Measurements from ENCODE around the gene MRGPRD. TPM values are rescaled to one million over a fixed set of nuclear protein-coding genes. Genes with fewer than 3 reads are reported as not detected.

MRGPRD gene
- total and polyA plus RNA-seq, 4 donors, result not detected

DNA sequence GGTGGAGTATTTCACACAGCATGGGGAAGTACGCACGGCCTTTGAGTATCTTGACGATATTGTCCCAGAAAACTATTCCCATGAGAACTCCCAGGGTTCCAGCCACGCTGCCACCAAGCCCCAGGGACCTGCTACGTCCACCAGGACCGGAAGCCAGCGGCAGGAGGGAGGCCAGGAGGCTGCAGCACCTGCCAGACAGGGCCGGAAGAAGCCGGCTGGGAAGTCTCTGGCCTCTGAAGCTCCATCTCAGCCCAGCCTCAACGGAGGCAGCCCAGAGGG lies 44.5 kb downstream of the MRGPRD start (continued):
- no peak for TF ChIP-seq RAD21 (IDR thresholded peaks at IDR 0.05)
- TF ChIP-seq SP1 (IDR thresholded peaks at IDR 0.05), result no peak
- no peak for TF ChIP-seq GABPA (IDR thresholded peaks at IDR 0.05 in 1 of 2, conservative IDR thresholded peaks at IDR 0.05 in 1 of 2)
- no peak for TF ChIP-seq ATF3 (IDR thresholded peaks at IDR 0.05)

DNA sequence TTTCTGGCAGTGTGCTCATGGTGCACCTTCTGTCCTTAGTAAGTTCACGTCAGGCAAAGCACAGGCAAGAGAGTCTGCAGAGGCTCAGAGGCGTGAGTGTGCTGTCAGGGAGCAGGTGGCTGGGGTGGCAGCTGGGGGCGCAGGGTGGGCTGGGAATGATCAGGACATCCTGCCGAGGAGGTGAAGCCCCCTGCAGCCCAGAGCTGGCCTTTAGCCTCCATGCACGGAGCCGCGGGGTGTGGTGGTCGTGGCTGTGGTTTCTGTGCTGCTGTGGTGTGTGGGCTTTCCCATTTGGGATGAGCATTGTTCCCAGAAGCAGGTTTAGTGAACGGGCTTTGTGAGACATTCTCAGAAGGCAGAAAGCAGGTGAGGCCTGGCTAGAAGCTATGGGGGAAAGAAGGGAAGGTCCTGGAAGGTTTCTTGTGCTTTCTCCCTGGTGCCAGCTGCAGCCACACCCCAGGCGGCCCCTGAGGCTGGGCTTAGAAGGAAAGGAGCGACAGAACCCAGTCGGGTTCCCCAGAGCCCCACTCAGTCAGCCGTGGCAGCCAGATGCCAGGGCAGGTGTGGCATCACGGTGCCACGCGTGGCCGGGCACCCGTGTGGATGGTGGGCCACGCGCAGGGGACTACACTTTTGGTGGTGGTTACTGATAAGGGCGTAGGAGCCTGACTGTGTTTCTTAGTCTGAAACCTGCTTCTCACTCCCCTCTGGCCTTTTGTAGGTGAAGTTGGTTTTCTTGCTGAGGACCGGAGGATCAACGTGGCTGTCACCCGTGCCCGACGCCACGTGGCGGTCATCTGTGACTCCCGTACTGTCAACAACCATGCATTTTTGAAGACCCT lies 45.0 kb downstream of the MRGPRD start:
- Histone ChIP-seq H3K36me3 (ENCODE audit: control insufficient read depth in 4 of 4, insufficient read depth in 3 of 4, low read depth in 1 of 4, low read length in 3 of 4) (peaks cover 25 to 72% (median 28%) of the 10 kb centered on the region in 4 donors), H3K27ac (ENCODE audit: low read depth in 1 of 2, low read length in 2 of 2) (no peak overlapping the region), H3K27me3 (ENCODE audit: control insufficient read depth in 4 of 4, insufficient read depth in 4 of 4, low read length in 3 of 4) (no peaks in the 10 kb centered on the region), H3K4me1 (ENCODE audit: control insufficient read depth in 4 of 4, insufficient read depth in 4 of 4, low read length in 3 of 4) (no peaks in the 10 kb centered on the region), H3K4me3 (ENCODE audit: low read depth in 1 of 3, low read length in 3 of 3) (no peak overlapping the region), H3K9ac (ENCODE audit: low read depth in 1 of 2, low read length in 2 of 2) (no peak overlapping the region), H3K9me3 (ENCODE audit: control insufficient read depth in 4 of 4, low read length in 3 of 4) (no peaks in the 10 kb centered on the region)
- TF ChIP-seq, protein P1, sequence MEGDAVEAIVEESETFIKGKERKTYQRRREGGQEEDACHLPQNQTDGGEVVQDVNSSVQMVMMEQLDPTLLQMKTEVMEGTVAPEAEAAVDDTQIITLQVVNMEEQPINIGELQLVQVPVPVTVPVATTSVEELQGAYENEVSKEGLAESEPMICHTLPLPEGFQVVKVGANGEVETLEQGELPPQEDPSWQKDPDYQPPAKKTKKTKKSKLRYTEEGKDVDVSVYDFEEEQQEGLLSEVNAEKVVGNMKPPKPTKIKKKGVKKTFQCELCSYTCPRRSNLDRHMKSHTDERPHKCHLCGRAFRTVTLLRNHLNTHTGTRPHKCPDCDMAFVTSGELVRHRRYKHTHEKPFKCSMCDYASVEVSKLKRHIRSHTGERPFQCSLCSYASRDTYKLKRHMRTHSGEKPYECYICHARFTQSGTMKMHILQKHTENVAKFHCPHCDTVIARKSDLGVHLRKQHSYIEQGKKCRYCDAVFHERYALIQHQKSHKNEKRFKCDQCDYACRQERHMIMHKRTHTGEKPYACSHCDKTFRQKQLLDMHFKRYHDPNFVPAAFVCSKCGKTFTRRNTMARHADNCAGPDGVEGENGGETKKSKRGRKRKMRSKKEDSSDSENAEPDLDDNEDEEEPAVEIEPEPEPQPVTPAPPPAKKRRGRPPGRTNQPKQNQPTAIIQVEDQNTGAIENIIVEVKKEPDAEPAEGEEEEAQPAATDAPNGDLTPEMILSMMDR (IDR thresholded peaks at IDR 0.05; ENCODE audit: low read depth, low read length, missing input control), result no peak
- TF ChIP-seq TAF1 (conservative IDR thresholded peaks at IDR 0.05) (no peak), SP1 (IDR thresholded peaks at IDR 0.05) (no peak), ZBTB33 (IDR thresholded peaks at IDR 0.05) (no peak), RAD21 (IDR thresholded peaks at IDR 0.05) (no peak), RXRA (IDR thresholded peaks at IDR 0.05) (no peak), MAX (IDR thresholded peaks at IDR 0.05) (no peak), FOXA2 (IDR thresholded peaks at IDR 0.05) (no peak), HNF4G (IDR thresholded peaks at IDR 0.05) (no peak), NR2F2 (IDR thresholded peaks at IDR 0.05) (no peak), FOXA1 (IDR thresholded peaks at IDR 0.05) (no peak), ATF3 (IDR thresholded peaks at IDR 0.05) (no peak), EGR1 (IDR thresholded peaks at IDR 0.05; ENCODE audit: low read depth in 2 of 2) (no peak), JUND (IDR thresholded peaks at IDR 0.05) (no peak), GABPA (IDR thresholded peaks at IDR 0.05 in 1 of 2, conservative IDR thresholded peaks at IDR 0.05 in 1 of 2) (no peak)
- DNase-seq (ENCODE audit: low spot score), result no peak
- WGBS, result 97% methylated on average over 29 of the region's 29 CpGs

GRCh38 chr11:68935066-68935465 lies 45.7 kb downstream of the MRGPRD start:
- Histone ChIP-seq H3K27me3 (ENCODE audit: control insufficient read depth in 4 of 4, insufficient read depth in 4 of 4, low read length in 3 of 4) (no peaks in the 10 kb centered on the region), H3K36me3 (ENCODE audit: control insufficient read depth in 4 of 4, insufficient read depth in 3 of 4, low read depth in 1 of 4, low read length in 3 of 4) (peaks cover 27 to 78% (median 30%) of the 10 kb centered on the region in 4 donors), H3K4me3 (ENCODE audit: low read depth in 1 of 3, low read length in 3 of 3) (no peak overlapping the region), H3K27ac (ENCODE audit: low read depth in 1 of 2, low read length in 2 of 2) (no peak overlapping the region), H3K4me1 (ENCODE audit: control insufficient read depth in 4 of 4, insufficient read depth in 4 of 4, low read length in 3 of 4) (no peaks in the 10 kb centered on the region), H3K9ac (ENCODE audit: low read depth in 1 of 2, low read length in 2 of 2) (no peak overlapping the region), H3K9me3 (ENCODE audit: control insufficient read depth in 4 of 4, low read length in 3 of 4) (no peaks in the 10 kb centered on the region)
- WGBS, result 97% methylated on average over 15 of the region's 15 CpGs
- no peak for DNase-seq (ENCODE audit: low spot score)
- TF ChIP-seq REST (IDR thresholded peaks at IDR 0.05) (no peak), GABPA (IDR thresholded peaks at IDR 0.05 in 1 of 2, conservative IDR thresholded peaks at IDR 0.05 in 1 of 2) (no peak), NR2F2 (IDR thresholded peaks at IDR 0.05) (no peak), FOXA2 (IDR thresholded peaks at IDR 0.05) (no peak), HNF4A (conservative IDR thresholded peaks at IDR 0.05) (no peak), MAX (IDR thresholded peaks at IDR 0.05) (no peak), JUND (IDR thresholded peaks at IDR 0.05) (no peak), HNF4G (IDR thresholded peaks at IDR 0.05) (no peak)
